SK-N-SH (cell line): ENCODE data around the gene ARHGEF7. TPM values are rescaled to one million over a fixed set of nuclear protein-coding genes. Genes with fewer than 3 reads are reported as not detected.

Source experiments
- CTCF ChIA-PET: fragments of 300-600, 350-600 bp; formaldehyde crosslinking; extraction: SDS; loops from one replicate; lab custom pipeline; 2021; lab: Yijun Ruan, JAX
- POLR2A ChIA-PET: fragments of 350-600 bp; sonication (Branson Sonifier 250); formaldehyde crosslinking; extraction: SDS; loops from one replicate; lab custom pipeline; 2020; ENCODE audit warnings: antibody characterized with exemption, inconsistent platforms; lab: Yijun Ruan, JAX
- DNase-seq: peaks from one replicate; pipeline ENCODE4 v3.0.0; 2012
- H2AFZ ChIP-seq: fragments of 200-600 bp; sonication (generic); 2 replicates; pipeline ENCODE4 v1.8.1; 2016; ENCODE audit warnings: antibody characterized with exemption, mild to moderate bottlenecking, low read depth
- H3F3A ChIP-seq: fragments of 200-600 bp; sonication (generic); replicated peaks from 2 replicates; pipeline ENCODE3; 2016; ENCODE audit warnings: antibody characterized with exemption, mild to moderate bottlenecking; ENCODE audit not compliant: insufficient read depth
- H3K27ac ChIP-seq, 2 experiments: fragments of 200-500 bp in 1 of 2; fragments of 200-600 bp in 1 of 2; sonication (Bioruptor generic) in 1 of 2; sonication (generic), shearing (Covaris generic) in 1 of 2; 2 replicates each; pipeline versions ENCODE4 v1.5.1 to v1.6.1; 2014 to 2016; ENCODE audit warnings: low read depth in 2 of 2, inconsistent platforms in 1 of 2, low read length in 1 of 2, mild to moderate bottlenecking in 1 of 2, mixed read lengths in 1 of 2
- H3K27me3 ChIP-seq: fragments of 200-600 bp; sonication (generic), shearing (Covaris generic); 2 replicates; pipeline ENCODE4 v1.6.1; 2016; ENCODE audit warnings: mixed run types; ENCODE audit not compliant: insufficient read depth
- H3K36me3 ChIP-seq, 2 experiments: fragments of 200-500 bp in 1 of 2; fragments of 200-600 bp in 1 of 2; sonication (Bioruptor generic) in 1 of 2; sonication (generic) in 1 of 2; replicated peaks in 1 of 2; 2 replicates each; pipeline versions ENCODE3 to v1.5.1; 2014 to 2016; ENCODE audit warnings: low read length in 1 of 2, mild to moderate bottlenecking in 1 of 2; ENCODE audit not compliant: insufficient read depth in 2 of 2, control insufficient read depth in 1 of 2
- H3K4me1 ChIP-seq, 2 experiments: fragments of 200-500 bp in 1 of 2; fragments of 200-600 bp in 1 of 2; sonication (Bioruptor generic) in 1 of 2; sonication (generic), shearing (Covaris generic) in 1 of 2; 2 replicates each; pipeline versions ENCODE4 v1.5.1 to v1.6.1; 2014 to 2016; ENCODE audit warnings: low read depth in 1 of 2, low read length in 1 of 2, mixed run types in 1 of 2; ENCODE audit not compliant: insufficient read depth in 2 of 2, control insufficient read depth in 1 of 2
- H3K4me2 ChIP-seq: fragments of 200-600 bp; sonication (generic), shearing (Covaris generic); 2 replicates; pipeline ENCODE4 v1.6.1; 2017; ENCODE audit warnings: mixed run types
- H3K4me3 ChIP-seq, 2 experiments: fragments of 200-500 bp in 1 of 2; fragments of 200-600 bp in 1 of 2; sonication (Bioruptor generic) in 1 of 2; sonication (generic), shearing (Covaris generic) in 1 of 2; 2 replicates each; pipeline versions ENCODE4 v1.5.1 to v1.8.1; 2014 to 2016; ENCODE audit warnings: low read depth in 2 of 2, inconsistent platforms in 1 of 2, low read length in 1 of 2, mild to moderate bottlenecking in 1 of 2, mixed read lengths in 1 of 2, moderate library complexity in 1 of 2
- H3K79me2 ChIP-seq: fragments of 200-600 bp; sonication (generic); 2 replicates; pipeline ENCODE4 v1.8.1; 2017; ENCODE audit warnings: mild to moderate bottlenecking; ENCODE audit not compliant: insufficient read depth
- H3K9ac ChIP-seq: fragments of 200-600 bp; sonication (generic); 2 replicates; pipeline ENCODE4 v1.6.1; 2017; ENCODE audit warnings: mixed run types
- H3K9me2 ChIP-seq: fragments of 200-600 bp; sonication (generic); 2 replicates; pipeline ENCODE4 v1.6.1; 2017; ENCODE audit warnings: mixed run types
- H3K9me3 ChIP-seq: fragments of 200-600 bp; sonication (generic); 2 replicates; pipeline ENCODE4 v1.6.1; 2017; ENCODE audit warnings: mixed run types, mild to moderate bottlenecking, moderate library complexity
- H4K20me1 ChIP-seq: fragments of 200-600 bp; sonication (generic); 2 replicates; pipeline ENCODE4 v1.6.1; 2017; ENCODE audit warnings: mild to moderate bottlenecking, mixed run types; ENCODE audit not compliant: insufficient read depth
- CHD2 ChIP-seq: fragments of 150-350 bp; IDR thresholded peaks from 2 replicates; pipeline ENCODE4 v1.6.1; 2018; ENCODE audit warnings: low read length; ENCODE audit not compliant: partially characterized antibody
- CTCF ChIP-seq: fragments of 200-600 bp; sonication (generic); IDR thresholded peaks from 2 replicates; pipeline ENCODE4 v1.6.1; 2017; ENCODE audit warnings: antibody characterized with exemption, mild to moderate bottlenecking, moderate library complexity
- ELF1 ChIP-seq: IDR thresholded peaks from 2 replicates; pipeline ENCODE4 v1.4.0; 2012
- FOSL2 ChIP-seq: IDR thresholded peaks from 2 replicates; pipeline ENCODE4 v1.4.0; 2012; ENCODE audit warnings: low read depth, mild to moderate bottlenecking, moderate library complexity, borderline replicate concordance
- FOXM1 ChIP-seq: IDR thresholded peaks from 2 replicates; pipeline ENCODE4 v1.4.0; 2012; ENCODE audit warnings: low read depth, mild to moderate bottlenecking
- GATA2 ChIP-seq: sonication (generic); formaldehyde crosslinking; IDR thresholded peaks from 2 replicates; pipeline ENCODE4 v1.5.0; 2020; ENCODE audit warnings: mild to moderate bottlenecking, missing genetic modification reagents
- IRF3 ChIP-seq: fragments of 150-350 bp; IDR thresholded peaks from 2 replicates; pipeline ENCODE4 v1.6.1; 2016; ENCODE audit warnings: mild to moderate bottlenecking, low read depth, low read length
- JUND ChIP-seq: IDR thresholded peaks from 2 replicates; pipeline ENCODE4 v1.4.0; 2012
- MEF2A ChIP-seq: IDR thresholded peaks from 2 replicates; pipeline ENCODE4 v1.4.0; 2012; ENCODE audit warnings: low read depth, borderline replicate concordance
- NRF1 ChIP-seq: IDR thresholded peaks from 2 replicates; pipeline ENCODE4 v1.6.1; 2012; ENCODE audit warnings: low read depth, mild to moderate bottlenecking, low read length
- RFX5 ChIP-seq: IDR thresholded peaks from 2 replicates; pipeline ENCODE4 v1.6.1; 2012; ENCODE audit warnings: mild to moderate bottlenecking, improper control_type of control experiment, low read length
- RXRA ChIP-seq: IDR thresholded peaks from 2 replicates; pipeline ENCODE4 v1.4.0; 2012; ENCODE audit warnings: low read depth, mild to moderate bottlenecking, borderline replicate concordance
- SIN3A ChIP-seq: IDR thresholded peaks from 2 replicates; pipeline ENCODE4 v1.6.1; 2012; ENCODE audit warnings: low read depth, mild to moderate bottlenecking, low read length, moderate library complexity, borderline replicate concordance
- SMC3 ChIP-seq: IDR thresholded peaks from 2 replicates; pipeline ENCODE4 v1.6.1; 2012; ENCODE audit warnings: low read depth, low read length, improper control_type of control experiment
- TCF12 ChIP-seq: IDR thresholded peaks from 2 replicates; pipeline ENCODE4 v1.4.0; 2012
- TEAD4 ChIP-seq: IDR thresholded peaks from 2 replicates; pipeline ENCODE4 v1.4.0; 2012; ENCODE audit warnings: mild to moderate bottlenecking, borderline replicate concordance; ENCODE audit not compliant: insufficient read depth
- USF1 ChIP-seq: IDR thresholded peaks from 2 replicates; pipeline ENCODE4 v1.4.0; 2012; ENCODE audit warnings: low read depth, borderline replicate concordance
- YY1 ChIP-seq: IDR thresholded peaks from 2 replicates; pipeline ENCODE4 v1.4.0; 2012; ENCODE audit warnings: low read depth, mild to moderate bottlenecking
- ZBTB33 ChIP-seq: IDR thresholded peaks from 2 replicates; pipeline ENCODE4 v1.4.0; 2012; ENCODE audit warnings: low read depth, borderline replicate concordance
- WGBS: methylation state at CpG from one replicate; pipeline ENCODE4 v1.1.6; 2017; ENCODE audit warnings: low lambda C conversion rate; 5-methylcytosine and 5-hydroxymethylcytosine counted together
- polyA plus RNA-seq, 3 experiments: library from polyadenylated mRNA; depleted of rRNA; stranded (reverse); fragments of >200 nt; gene quantifications; 2 replicates each; pipeline ENCODE4 v1.2.3, GENCODE V29; 2012
- TF ChIP-seq, protein P1 (sequence below): IDR thresholded peaks from 2 replicates; pipeline ENCODE4 v1.4.0; 2012; ENCODE audit warnings: low read depth

The ARHGEF7 gene
- polyA plus RNA-seq, 1 of the 3 experiments (the other 2 are of a cell fraction) = 21.6 TPM

DNA sequence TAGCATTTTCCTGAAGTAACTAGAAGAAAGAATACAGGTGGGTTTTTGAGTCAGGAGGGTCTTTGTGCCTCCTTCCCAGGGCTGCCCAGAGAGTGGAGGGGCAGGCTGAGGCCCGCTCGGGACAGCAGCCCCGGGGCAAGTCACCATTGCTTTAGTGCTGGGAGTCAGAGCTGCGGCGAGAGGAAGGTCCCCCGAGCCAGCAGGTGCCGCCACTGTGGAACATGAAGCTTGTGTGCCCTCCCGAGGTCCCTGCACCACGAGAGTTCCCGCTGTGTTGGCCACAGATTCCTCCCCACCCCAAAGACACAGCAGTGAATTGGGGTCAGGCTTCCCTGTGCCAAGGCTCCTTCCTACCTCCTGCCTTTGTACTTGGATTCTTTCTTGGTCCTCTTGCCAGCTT, 154.4 kb downstream of the ARHGEF7 start:
- TF ChIP-seq ZBTB33 (no peak), TCF12 (no peak), JUND (no peak), RFX5 (no peak), GATA2 (CRISPR knock-in tag) (no peak), RXRA (no peak), FOSL2 (no peak), ELF1 (no peak), YY1 (no peak), CHD2 (no peak), CTCF (no peak), MEF2A (no peak), USF1 (no peak), FOXM1 (no peak), TEAD4 (no peak), SIN3A (no peak), SMC3 (no peak), IRF3 (no peak), NRF1 (no peak)
- TF ChIP-seq, protein P1, sequence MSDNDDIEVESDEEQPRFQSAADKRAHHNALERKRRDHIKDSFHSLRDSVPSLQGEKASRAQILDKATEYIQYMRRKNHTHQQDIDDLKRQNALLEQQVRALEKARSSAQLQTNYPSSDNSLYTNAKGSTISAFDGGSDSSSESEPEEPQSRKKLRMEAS = no peak
- H3K4me1 ChIP-seq = no peaks in the 10 kb centered on the region; a peak in 1 of 4 replicates
- CTCF ChIA-PET = no interaction called here
- no peaks in the 10 kb centered on the region for H3F3A ChIP-seq
- H3K4me3 ChIP-seq = no peak overlapping the region
- POLR2A ChIA-PET = no interaction called here
- no peak overlapping the region for H3K9ac ChIP-seq
- no peaks in the 10 kb centered on the region for H4K20me1 ChIP-seq
- no peak for DNase-seq
- H3K4me2 ChIP-seq = no peak overlapping the region
- no peaks in the 10 kb centered on the region for H3K27me3 ChIP-seq
- peaks cover 11 to 58% of the 10 kb centered on the region in 2 experiments for H3K36me3 ChIP-seq
- H3K27ac ChIP-seq = no peak overlapping the region
- 100% methylated on average over 1 of the region's 10 CpGs for WGBS
- H3K9me3 ChIP-seq = no peaks in the 10 kb centered on the region
- no peaks in the 10 kb centered on the region for H3K9me2 ChIP-seq
- H3K79me2 ChIP-seq = no peaks in the 10 kb centered on the region
- no peak overlapping the region for H2AFZ ChIP-seq
